Choroid plexus epithelial cell (primary cell): ENCODE data around the gene MAPK14.
"Not testable (repeated sequence)": the region's sequence is repeated elsewhere in the genome, so short reads cannot be mapped to it uniquely, and the experiment has no call there.

Source experiments
- DNase-seq: peaks from one replicate; pipeline ENCODE4 v3.0.0-alpha.2; 2010; ENCODE audit warnings: low read depth
- H3K4me3 ChIP-seq: 2 replicates; pipeline ENCODE4 v1.5.1; 2011; ENCODE audit warnings: low read depth, mild to moderate bottlenecking, control low read depth, low read length, moderate library complexity
- TF ChIP-seq, protein P1 (sequence below): conservative IDR thresholded peaks from 2 replicates; pipeline ENCODE4 v1.5.1; 2011; ENCODE audit warnings: low read depth, mild to moderate bottlenecking, control low read depth, inconsistent platforms, low read length, moderate library complexity

Gene MAPK14

DNA sequence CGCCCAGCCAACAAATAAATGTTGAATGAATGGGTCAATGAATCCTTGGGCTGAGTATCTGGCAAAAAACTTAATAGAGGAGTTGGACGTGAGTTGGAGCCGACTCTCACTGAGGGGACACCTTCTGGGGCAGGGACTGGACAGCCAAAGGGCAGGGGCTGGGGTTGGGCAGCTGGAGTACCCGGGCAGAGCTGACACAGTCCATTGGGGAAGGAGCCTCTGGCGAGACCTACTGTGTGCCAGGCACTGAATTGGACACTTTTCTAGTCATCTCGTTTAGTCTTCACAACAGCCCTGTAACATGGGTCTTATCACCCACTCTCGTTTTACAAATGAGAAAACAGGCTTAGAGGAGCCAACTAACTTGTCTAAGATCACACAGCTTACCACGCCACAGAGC is 98.0 kb downstream of the MAPK14 start:
- no peak overlapping the region for H3K4me3 ChIP-seq
- no peak for DNase-seq
- TF ChIP-seq, protein P1, sequence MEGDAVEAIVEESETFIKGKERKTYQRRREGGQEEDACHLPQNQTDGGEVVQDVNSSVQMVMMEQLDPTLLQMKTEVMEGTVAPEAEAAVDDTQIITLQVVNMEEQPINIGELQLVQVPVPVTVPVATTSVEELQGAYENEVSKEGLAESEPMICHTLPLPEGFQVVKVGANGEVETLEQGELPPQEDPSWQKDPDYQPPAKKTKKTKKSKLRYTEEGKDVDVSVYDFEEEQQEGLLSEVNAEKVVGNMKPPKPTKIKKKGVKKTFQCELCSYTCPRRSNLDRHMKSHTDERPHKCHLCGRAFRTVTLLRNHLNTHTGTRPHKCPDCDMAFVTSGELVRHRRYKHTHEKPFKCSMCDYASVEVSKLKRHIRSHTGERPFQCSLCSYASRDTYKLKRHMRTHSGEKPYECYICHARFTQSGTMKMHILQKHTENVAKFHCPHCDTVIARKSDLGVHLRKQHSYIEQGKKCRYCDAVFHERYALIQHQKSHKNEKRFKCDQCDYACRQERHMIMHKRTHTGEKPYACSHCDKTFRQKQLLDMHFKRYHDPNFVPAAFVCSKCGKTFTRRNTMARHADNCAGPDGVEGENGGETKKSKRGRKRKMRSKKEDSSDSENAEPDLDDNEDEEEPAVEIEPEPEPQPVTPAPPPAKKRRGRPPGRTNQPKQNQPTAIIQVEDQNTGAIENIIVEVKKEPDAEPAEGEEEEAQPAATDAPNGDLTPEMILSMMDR: no peak

DNA sequence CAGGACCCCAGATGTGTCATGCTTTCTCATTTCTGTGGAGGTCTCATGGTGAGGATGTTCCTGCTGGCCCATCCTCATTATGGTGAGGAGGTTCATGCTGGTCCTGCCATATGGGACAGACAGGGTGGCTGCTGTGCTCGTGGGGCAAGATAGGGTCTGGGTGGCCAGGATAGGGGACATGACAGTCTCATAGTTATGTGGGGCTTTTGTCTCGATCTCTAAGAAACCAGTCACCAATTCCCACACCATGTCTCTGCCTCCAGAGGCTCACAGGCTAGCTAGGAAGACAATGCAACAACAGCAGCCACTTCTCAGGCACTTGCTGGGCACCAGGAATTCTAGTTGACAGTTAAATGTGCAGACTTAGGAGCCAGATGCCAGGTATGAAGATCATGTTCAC is 98.5 kb downstream of the MAPK14 start:
- TF ChIP-seq, protein P1: no peak
- H3K4me3 ChIP-seq: no peak overlapping the region

DNA sequence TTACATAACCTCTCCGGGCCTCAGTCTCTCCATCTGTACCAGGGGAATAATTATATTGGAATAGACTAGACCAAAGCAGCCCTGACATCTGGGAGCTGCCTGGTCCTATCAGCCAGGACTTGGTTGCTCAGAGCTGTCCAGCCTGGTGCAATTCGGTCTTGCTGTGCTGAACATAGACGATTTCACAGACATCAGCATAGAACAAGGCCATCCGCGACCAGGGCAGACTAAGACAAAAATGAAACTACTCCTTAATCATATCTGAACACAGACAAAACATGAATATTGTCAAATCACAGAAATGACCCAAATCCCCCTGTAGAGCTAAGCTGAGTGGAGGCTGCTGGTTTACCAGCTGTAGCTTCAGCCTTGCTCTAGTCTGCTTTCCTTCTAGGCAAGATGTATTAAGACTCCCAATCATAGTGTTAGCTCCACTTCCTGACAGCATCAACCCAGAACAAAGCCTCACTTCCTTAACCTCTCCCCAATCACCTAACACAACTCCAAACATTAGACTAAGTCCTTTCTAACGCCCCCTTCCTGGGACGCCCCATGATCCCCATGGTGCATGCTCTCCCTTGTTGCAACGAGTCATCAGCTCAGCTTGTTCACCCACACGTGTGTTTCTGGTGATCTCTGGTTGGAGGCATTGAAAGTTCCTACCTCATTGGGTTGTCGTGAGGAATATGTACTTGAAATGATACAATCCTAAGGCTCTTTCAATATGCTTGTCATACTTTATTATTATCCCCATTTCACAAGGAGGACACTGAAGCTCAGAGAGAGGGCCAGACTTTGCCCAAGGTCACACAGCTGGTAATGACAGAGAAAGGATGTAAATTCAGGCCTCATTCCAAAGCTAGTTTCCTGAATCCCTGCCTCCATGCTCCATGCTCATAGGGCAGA is 99.2 kb downstream of the MAPK14 start:
- H3K4me3 ChIP-seq: no peak overlapping the region
- DNase-seq: peak; percentile 52
- TF ChIP-seq, protein P1: no peak

More for the DNA sequence above, 98.5 kb downstream of the MAPK14 start:
- DNase-seq: no peak

DNA sequence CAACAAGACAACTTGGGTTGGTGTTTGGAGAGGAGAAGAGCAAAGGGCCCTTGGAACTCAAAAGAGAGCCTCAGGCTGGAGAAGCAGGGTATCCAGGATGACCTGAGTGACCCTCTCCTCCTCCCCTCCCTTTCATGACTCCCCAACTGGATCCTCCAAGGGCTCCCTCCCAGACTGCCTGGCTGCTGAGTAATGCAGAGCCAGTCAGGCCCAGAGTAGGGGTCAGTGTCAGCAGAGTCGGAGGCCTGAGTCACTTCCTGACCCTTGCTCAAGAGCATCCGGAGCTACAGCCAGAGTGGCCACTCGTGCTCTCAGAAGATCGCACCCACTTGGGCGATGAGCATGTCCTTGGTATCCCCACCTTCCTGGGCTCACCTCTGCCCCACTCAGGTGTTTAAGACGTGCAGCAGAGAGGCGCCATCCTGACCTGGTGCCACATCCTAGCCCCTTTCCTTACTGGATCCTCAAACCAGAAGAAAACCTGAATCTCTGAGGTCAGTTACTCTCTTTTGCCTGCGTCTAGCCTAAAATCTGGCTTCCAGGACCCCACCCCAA is 99.9 kb downstream of the MAPK14 start:
- H3K4me3 ChIP-seq: no peak overlapping the region
- DNase-seq: peak; percentile 84
- TF ChIP-seq, protein P1: no peak

DNA sequence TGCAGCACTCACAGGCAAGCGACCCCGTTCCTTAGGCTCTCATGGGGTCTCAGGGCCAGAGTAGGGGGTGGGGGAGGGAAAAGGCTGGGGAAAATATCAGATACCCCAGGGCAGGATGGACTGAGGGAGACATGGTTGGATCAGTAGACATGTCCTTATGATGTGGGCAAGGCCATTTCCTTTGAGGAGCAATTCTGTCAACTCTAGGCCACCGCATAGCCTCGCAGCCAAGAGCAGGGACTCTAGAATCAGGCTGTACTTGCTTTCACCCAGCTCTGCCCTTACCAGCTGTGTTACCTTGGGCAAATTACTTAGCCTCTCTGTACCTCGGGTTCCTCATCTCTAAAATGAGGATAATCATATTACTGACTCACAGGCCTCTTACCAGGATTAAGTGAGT is 100.5 kb downstream of the MAPK14 start:
- no peak for DNase-seq
- TF ChIP-seq, protein P1: no peak
- no peak overlapping the region for H3K4me3 ChIP-seq

DNA sequence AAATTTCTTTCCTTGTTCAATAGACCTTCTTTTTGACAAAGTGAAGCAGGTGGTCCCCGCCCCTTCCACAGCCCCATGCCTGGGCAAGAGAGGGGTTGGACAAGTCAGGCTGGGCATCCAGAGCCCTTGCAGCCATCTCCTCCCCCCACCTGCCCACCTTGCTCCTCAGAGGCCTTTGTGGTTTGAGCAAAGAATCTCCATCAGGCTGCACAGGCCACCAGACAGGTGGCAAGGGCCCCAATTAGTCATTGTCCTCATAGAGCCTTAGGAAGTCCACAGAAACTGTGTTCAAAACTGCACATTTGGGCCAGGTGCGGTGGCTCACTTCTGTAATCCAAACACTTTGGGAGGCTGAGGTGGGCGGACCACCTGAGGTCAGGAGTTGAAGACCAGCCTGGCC is 101.2 kb downstream of the MAPK14 start:
- DNase-seq: no peak
- TF ChIP-seq, protein P1: no peak
- H3K4me3 ChIP-seq: no peak overlapping the region

DNA sequence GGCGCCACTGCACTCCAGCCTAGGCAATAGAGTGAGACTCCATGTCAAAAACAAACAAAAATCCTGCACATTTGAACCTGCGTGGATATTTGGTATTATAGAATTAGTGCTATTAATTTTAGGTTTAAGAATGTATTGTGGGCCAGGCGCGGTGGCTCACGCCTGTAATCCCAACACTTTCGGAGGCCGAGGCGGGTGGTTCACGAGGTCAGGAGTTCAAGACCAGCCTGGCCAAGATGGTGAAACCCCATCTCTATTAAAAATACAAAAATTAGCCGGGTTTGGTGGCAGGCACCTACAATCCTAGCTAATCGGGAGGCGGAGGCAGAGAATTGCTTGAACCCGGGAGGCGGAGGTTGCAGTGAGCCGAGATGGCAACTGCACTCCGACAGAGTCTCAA is 101.7 kb downstream of the MAPK14 start:
- DNase-seq, H3K4me3 ChIP-seq: not testable (repeated sequence)
